HG03175 (cell line): Measurements from ENCODE around the gene MCL1.
"Not testable (repeated sequence)": the region's sequence is repeated elsewhere in the genome, so short reads cannot be mapped to it uniquely, and the experiment has no call there.

Experiments used
- ATAC-seq: cut with Tn5 transposase; IDR thresholded peaks from one replicate; pipeline ENCODE4 v1.9.1; 2021; ENCODE audit warnings: mild to moderate bottlenecking, moderate library complexity; ENCODE audit not compliant: unreplicated experiment

The MCL1 gene

DNA sequence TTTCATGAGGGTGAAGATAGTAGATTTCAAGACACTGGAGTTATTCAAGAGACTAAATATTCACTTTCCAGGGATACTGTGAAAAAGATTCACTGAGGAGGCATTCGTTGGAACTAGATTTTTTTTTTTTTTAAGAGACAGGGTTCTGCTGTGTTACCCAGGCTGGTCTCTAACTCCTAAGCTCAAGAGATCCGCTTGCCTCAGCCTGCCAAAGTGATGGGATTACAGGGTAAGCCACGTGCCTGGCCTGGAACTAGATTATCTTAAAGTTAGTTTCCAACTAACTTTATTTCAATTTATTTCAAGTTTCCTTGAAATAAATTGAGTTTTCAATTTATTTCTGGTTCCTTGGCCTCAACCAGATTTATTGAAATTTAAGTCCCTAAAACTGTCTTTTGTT is 24.3 kb upstream of the MCL1 start:
- no peak for ATAC-seq

- not testable (repeated sequence) for ATAC-seq
Observed at GRCh38 chr1:150602372-150602771, 23.0 kb upstream of the MCL1 start.

DNA sequence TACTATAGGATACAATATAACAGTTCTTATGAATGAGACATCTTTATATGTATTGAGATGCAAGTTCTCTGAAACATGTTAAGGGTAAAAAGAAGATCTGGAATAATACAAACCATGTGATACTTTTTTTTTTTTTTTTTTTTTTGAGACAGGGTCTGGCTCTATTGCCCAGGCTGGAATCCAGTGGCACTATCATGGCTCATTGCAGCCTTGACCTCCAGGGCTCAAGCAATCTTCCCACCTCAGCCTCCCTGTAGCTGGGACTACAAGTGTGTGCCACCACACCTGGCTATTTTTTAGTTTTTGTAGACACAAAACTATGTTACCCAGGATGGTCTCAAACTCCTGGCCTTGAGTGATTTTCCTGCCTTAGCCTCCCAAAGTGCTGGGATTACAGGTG is 22.1 kb upstream of the MCL1 start:
- no peak for ATAC-seq

DNA sequence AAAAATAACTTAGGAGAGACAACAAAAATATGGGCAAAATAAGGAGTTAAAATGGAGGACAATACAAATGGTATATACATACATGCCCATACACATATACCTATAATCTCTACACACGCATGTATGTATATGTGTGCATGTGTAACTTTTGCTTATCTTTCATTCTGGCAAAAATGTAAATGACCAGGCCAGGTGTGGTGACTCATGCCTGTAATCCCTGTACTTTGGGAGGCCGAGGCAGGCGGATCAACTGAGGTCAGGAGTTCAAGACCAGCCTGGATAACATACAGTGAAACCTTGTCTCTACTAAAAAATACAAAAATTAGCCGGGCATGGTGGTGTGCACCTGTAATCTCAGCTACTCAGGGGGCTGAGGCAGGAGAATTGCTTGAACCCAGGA is 18.9 kb upstream of the MCL1 start:
- ATAC-seq = not testable (repeated sequence)

DNA sequence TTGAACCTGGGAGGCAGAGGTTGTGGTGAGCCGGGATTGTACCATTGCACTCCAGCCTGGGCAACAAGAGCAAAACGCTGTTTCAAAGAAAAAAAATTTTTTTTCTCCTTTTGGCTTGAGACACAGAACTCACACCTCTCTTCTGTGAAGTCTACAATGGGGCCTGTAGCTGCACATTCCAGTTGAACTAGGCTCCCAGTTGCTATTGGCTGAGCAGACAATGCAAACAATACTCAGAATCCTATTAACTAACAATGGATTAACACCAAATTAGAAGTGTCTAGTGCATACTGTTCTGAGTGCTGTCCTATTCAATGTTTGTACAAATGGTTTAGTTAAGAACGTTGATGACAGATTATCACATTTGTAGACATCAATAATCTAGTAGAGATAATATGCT is 17.6 kb upstream of the MCL1 start:
- no peak for ATAC-seq

DNA sequence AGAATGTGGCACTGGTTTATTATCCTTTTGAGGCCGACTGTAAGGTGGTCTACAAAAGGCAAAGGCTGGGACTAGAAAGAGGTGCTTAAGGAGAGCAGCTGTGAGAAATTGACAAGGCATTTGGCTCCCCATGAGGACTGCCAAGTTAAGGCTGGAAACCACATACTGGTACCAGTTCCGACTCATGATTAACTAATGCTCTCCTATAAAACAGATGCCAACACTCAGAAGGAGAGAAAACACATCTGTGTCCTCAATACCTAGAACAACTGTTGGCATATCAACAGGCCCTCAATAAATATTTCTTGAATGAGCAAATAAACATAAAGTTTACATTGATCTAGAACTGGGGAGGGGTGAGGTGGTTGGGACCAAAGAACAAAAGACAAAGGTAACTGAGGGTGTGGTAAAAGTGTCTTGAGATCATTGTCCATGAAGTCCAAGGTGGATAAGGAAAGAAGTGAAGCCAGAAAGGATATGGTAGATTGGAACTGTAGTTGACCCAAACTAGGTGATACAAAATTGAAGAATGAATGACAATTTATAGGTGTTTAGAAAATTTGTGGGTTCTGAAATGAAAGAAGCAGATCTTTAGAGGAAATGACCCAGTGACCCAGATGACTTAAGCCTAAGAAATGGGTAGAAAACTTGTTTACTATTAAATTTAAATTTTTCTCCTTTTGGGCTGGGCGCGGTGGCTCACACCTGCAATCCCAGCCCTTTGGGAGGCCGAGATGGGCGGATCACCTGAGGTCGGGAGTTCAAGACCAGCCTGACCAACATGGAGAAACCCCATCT is 16.9 kb upstream of the MCL1 start:
- ATAC-seq = no peak

GRCh38 chr1:150582371-150582770 is 3.0 kb upstream of the MCL1 start:
- ATAC-seq = no peak

DNA sequence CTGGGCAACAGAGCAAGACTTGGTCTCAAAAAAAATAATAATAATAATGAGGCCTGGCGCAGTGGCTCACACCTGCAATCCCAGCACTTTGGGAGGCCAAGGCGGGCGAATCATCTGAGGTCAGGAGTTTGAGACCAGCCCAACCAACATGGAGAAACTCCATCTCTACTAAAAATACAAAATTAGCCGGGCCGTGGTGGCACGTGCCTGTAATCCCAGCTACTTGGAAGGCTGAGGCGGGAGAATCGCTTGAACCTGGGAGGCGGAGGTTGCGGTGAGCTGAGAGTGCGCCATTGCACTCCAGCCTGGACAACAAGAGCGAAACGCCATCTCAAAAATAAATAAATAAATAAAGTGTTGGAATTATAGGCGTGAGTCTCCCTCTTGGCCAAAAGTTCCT is 2.6 kb upstream of the MCL1 start:
- ATAC-seq = not testable (repeated sequence)

- ATAC-seq = not testable (repeated sequence)
Observed at GRCh38 chr1:150581437-150581836, 2.0 kb upstream of the MCL1 start.

DNA sequence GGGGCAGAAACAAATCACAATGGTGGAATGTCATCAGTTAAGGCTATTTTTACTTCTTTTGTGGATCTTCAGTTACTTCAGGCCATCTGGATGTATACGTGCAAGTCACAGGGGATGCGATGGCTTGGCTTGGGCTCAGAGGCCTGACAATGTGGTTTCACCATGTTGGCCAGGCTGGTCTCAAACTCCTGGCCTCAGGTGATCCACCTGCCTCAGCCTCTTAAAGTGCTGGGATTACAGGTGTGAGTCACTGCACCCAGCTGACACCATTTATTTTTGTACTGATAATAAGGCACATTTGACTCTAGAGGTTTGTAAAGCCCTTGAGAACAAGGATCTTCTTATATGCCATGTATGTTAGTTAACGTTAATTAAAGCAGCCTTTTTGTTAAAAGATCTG is 1.6 kb upstream of the MCL1 start:
- not testable (repeated sequence) for ATAC-seq

GRCh38 chr1:150579945-150580642 is 684 bp upstream of the MCL1 start:
- no peak for ATAC-seq

GRCh38 chr1:150578272-150579109 is 919 bp downstream of the MCL1 start:
- no peak for ATAC-seq

DNA sequence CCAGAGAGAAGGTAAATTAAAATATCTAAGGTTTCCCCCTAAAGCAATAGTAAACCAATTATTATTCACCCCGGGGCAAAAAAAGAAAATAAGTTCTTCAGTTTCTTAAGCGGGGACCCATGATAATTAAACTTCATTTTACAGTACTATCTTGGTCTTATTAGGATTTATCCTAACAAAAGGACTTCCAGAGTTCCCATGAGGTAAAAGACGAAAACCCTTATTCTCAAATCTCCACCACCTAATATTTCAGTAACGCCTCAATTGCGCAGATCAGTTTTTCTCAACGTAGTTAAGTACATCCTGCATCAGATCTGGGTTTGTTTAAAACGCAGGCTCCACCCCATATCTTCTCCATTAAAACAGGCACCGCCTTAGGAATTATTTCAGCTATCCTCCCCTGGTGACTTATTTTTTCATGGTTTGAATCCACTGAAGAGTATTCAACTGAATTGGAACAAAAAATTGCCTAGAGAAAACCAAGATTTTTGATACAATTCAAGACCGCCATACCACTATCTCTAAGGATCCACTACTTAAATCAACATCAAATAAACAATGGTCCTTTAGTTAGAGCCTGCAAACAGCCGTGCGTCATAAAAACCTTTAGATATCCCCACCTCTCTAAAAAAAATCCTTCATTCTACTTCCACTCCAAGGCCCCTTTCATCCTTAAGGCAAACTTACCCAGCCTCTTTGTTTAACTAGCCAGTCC is 1.7 kb downstream of the MCL1 start:
- no peak for ATAC-seq

GRCh38 chr1:150576794-150577556 is 2.4 kb downstream of the MCL1 start:
- no peak for ATAC-seq

DNA sequence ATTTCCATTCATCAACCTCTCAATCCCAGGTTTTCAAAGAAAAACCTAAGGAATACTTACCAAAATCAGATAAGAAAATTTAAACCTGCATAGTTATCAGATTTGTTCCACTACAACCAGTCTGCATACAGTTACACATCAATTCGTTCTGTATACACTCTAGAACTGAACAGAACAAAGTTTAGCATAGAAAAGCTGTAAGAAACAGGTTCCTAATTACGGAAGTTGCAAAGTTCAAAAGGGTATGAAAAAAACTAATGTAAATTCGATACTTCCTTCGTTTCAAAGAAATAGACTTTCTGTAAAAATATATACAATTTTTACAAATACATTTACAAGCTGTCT is 3.1 kb downstream of the MCL1 start:
- ATAC-seq = no peak

GRCh38 chr1:150575518-150576366 is 3.7 kb downstream of the MCL1 start:
- no peak for ATAC-seq

DNA sequence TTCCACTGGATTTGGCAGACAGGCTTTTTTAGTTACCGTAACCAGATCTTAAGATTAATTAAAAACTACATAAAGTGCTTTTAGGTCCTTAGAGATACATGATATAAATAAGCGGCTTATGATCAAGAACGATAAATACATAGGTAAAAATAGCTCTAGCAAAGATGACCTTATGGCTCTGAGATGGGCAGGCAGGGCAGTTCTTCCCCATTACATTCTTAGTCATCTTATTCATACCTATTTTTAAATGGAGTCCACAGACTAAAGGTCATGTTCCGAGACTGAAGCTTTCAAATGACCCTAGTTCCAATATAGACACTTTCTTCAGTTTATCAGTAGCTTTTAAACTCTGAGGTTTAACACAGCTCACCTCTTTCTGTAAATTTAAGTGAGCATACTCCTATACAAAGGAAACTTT is 4.3 kb downstream of the MCL1 start:
- no peak for ATAC-seq

- no peak for ATAC-seq
Observed at GRCh38 chr1:150574260-150575071, 4.9 kb downstream of the MCL1 start.
